MG63 (cell line): Measurements from ENCODE around the gene DIAPH2. TPM values are rescaled to one million over a fixed set of nuclear protein-coding genes. Genes with fewer than 3 reads are reported as not detected.
"Not testable (repeated sequence)": the region's sequence is repeated elsewhere in the genome, so short reads cannot be mapped to it uniquely, and the experiment has no call there.

Experiments
- DNase-seq: peaks from one replicate; pipeline ENCODE4 v3.0.0-alpha.2; 2020
- H3K27me3 ChIP-seq: fragments of 250-450 bp; sonication (Bioruptor Pico); 2 replicates; pipeline ENCODE4 v1.5.1; 2020; ENCODE audit warnings: mild to moderate bottlenecking, moderate library complexity
- H3K36me3 ChIP-seq: fragments of 250-450 bp; sonication (Bioruptor Pico); 2 replicates; pipeline ENCODE4 v1.5.1; 2020; ENCODE audit warnings: mild to moderate bottlenecking, moderate library complexity
- H3K4me3 ChIP-seq: fragments of 250-450 bp; sonication (Bioruptor Pico); 2 replicates; pipeline ENCODE4 v1.5.1; 2020; ENCODE audit warnings: mild to moderate bottlenecking, moderate library complexity
- H3K9me3 ChIP-seq: fragments of 250-450 bp; sonication (Bioruptor Pico); 2 replicates; pipeline ENCODE4 v1.5.1; 2020; ENCODE audit warnings: mild to moderate bottlenecking, moderate library complexity
- total RNA-seq: library from RNA; depleted of rRNA; stranded (reverse); fragments of >200 nt; shearing (Covaris generic); gene quantifications from 2 replicates; pipeline ENCODE4 v1.2.3, GENCODE V29; 2014; ENCODE audit warnings: low replicate concordance

Gene DIAPH2
- total RNA-seq, 1 experiment from 2014 or later, result 8.4 TPM

- Histone ChIP-seq H3K27me3 (no peaks in the 10 kb centered on the region), H3K4me3 (no peak overlapping the region), H3K9me3 (no peaks in the 10 kb centered on the region), H3K36me3 (no peaks in the 10 kb centered on the region)
- DNase-seq, result no peak
These were observed 21.3 kb downstream of the DIAPH2 start for GRCh38 chrX:96705905-96706304.

- no peaks in the 10 kb centered on the region for H3K9me3 ChIP-seq
- H3K36me3 ChIP-seq, result no peaks in the 10 kb centered on the region
- DNase-seq, result no peak
- H3K27me3 ChIP-seq, result no peaks in the 10 kb centered on the region
- no peak overlapping the region for H3K4me3 ChIP-seq
These were observed 23.2 kb downstream of the DIAPH2 start for GRCh38 chrX:96707804-96708203.

- H3K36me3 ChIP-seq, result no peaks in the 10 kb centered on the region
- H3K4me3 ChIP-seq, result no peak overlapping the region
- no peak for DNase-seq
- H3K9me3 ChIP-seq, result no peaks in the 10 kb centered on the region
- no peaks in the 10 kb centered on the region for H3K27me3 ChIP-seq
These were observed 25.4 kb downstream of the DIAPH2 start for GRCh38 chrX:96710031-96710430.

GRCh38 chrX:96713303-96713702, 28.7 kb downstream of the DIAPH2 start:
- DNase-seq, result no peak
- Histone ChIP-seq H3K27me3 (no peaks in the 10 kb centered on the region), H3K36me3 (no peaks in the 10 kb centered on the region), H3K9me3 (no peaks in the 10 kb centered on the region), H3K4me3 (no peak overlapping the region)

- not testable (repeated sequence) for DNase-seq, H3K9me3 ChIP-seq, H3K36me3 ChIP-seq, H3K4me3 ChIP-seq, H3K27me3 ChIP-seq
These were observed 29.8 kb downstream of the DIAPH2 start for GRCh38 chrX:96714393-96714792.

- Histone ChIP-seq H3K27me3 (no peaks in the 10 kb centered on the region), H3K9me3 (no peaks in the 10 kb centered on the region; the same call in 1 of the 2 replicates), H3K4me3 (no peak overlapping the region), H3K36me3 (no peaks in the 10 kb centered on the region)
- DNase-seq, result no peak
These were observed 30.8 kb downstream of the DIAPH2 start for GRCh38 chrX:96715481-96715880.

- DNase-seq, result no peak
- Histone ChIP-seq H3K4me3 (no peak overlapping the region), H3K36me3 (no peaks in the 10 kb centered on the region), H3K9me3 (no peaks in the 10 kb centered on the region; the same call in 1 of the 2 replicates), H3K27me3 (no peaks in the 10 kb centered on the region)
These were observed 34.7 kb downstream of the DIAPH2 start for GRCh38 chrX:96719161-96719875.

- Histone ChIP-seq H3K9me3 (no peaks in the 10 kb centered on the region; the same call in 1 of the 2 replicates), H3K4me3 (no peak overlapping the region), H3K36me3 (no peaks in the 10 kb centered on the region), H3K27me3 (no peaks in the 10 kb centered on the region)
- DNase-seq, result no peak
These were observed 36.7 kb downstream of the DIAPH2 start for GRCh38 chrX:96721354-96721753.

GRCh38 chrX:96722781-96723180, 38.1 kb downstream of the DIAPH2 start:
- no peak for DNase-seq
- Histone ChIP-seq H3K36me3 (no peaks in the 10 kb centered on the region), H3K4me3 (no peak overlapping the region), H3K27me3 (no peaks in the 10 kb centered on the region), H3K9me3 (no peaks in the 10 kb centered on the region; the same call in 1 of the 2 replicates)

GRCh38 chrX:96729053-96729452, 44.4 kb downstream of the DIAPH2 start:
- no peak for DNase-seq
- Histone ChIP-seq H3K4me3 (no peak overlapping the region), H3K9me3 (no peaks in the 10 kb centered on the region), H3K36me3 (no peaks in the 10 kb centered on the region), H3K27me3 (no peaks in the 10 kb centered on the region)

- no peak for DNase-seq
- no peaks in the 10 kb centered on the region for H3K27me3 ChIP-seq
- no peaks in the 10 kb centered on the region for H3K9me3 ChIP-seq
- H3K36me3 ChIP-seq, result no peaks in the 10 kb centered on the region
- H3K4me3 ChIP-seq, result no peak overlapping the region
These were observed 45.4 kb downstream of the DIAPH2 start for GRCh38 chrX:96729868-96730643.

GRCh38 chrX:96731000-96731399, 46.4 kb downstream of the DIAPH2 start:
- H3K27me3 ChIP-seq, DNase-seq, H3K4me3 ChIP-seq, H3K36me3 ChIP-seq, H3K9me3 ChIP-seq: not testable (repeated sequence)

- no peaks in the 10 kb centered on the region for H3K27me3 ChIP-seq
- no peaks in the 10 kb centered on the region for H3K36me3 ChIP-seq
- H3K4me3 ChIP-seq, result no peak overlapping the region
- no peaks in the 10 kb centered on the region for H3K9me3 ChIP-seq
- no peak for DNase-seq
These were observed 58.9 kb downstream of the DIAPH2 start for GRCh38 chrX:96743367-96744073.

GRCh38 chrX:96752781-96753180, 68.1 kb downstream of the DIAPH2 start:
- Histone ChIP-seq H3K9me3 (no peaks in the 10 kb centered on the region), H3K27me3 (no peaks in the 10 kb centered on the region), H3K4me3 (no peak overlapping the region), H3K36me3 (no peaks in the 10 kb centered on the region)
- no peak for DNase-seq

GRCh38 chrX:96753230-96753629, 68.6 kb downstream of the DIAPH2 start:
- H3K36me3 ChIP-seq, result no peaks in the 10 kb centered on the region
- DNase-seq, result no peak
- H3K4me3 ChIP-seq, result no peak overlapping the region
- H3K9me3 ChIP-seq, result no peaks in the 10 kb centered on the region
- no peaks in the 10 kb centered on the region for H3K27me3 ChIP-seq

GRCh38 chrX:96756491-96756890, 71.8 kb downstream of the DIAPH2 start:
- no peak for DNase-seq

GRCh38 chrX:96761566-96761965, 76.9 kb downstream of the DIAPH2 start:
- no peaks in the 10 kb centered on the region for H3K9me3 ChIP-seq
- H3K4me3 ChIP-seq, result no peak overlapping the region
- H3K27me3 ChIP-seq, result no peaks in the 10 kb centered on the region
- no peaks in the 10 kb centered on the region for H3K36me3 ChIP-seq
- DNase-seq, result no peak

More at GRCh38 chrX:96756491-96756890, 71.8 kb downstream of the DIAPH2 start:
- Histone ChIP-seq H3K27me3 (no peaks in the 10 kb centered on the region), H3K36me3 (no peaks in the 10 kb centered on the region), H3K4me3 (no peak overlapping the region), H3K9me3 (no peaks in the 10 kb centered on the region)
